Panc1 (cell line): Measurements from ENCODE around the gene BMPR2. TPM values are rescaled to one million over a fixed set of nuclear protein-coding genes. Genes with fewer than 3 reads are reported as not detected.
A peak's percentile ranks its signal among the peaks of the same experiment; 100 is the strongest.

Source experiments
- ATAC-seq: fragments of 200-7000 bp; cut with Tn5 transposase; 2 replicates; pipeline ENCODE4 v1.9.1; 2020; ENCODE audit warnings: mild to moderate bottlenecking, moderate library complexity
- BruUV-seq: library from RNA; stranded (reverse); fragments of 400-500 nt; replicated peaks from 2 replicates; lab custom pipeline; 2021; lab: Mats Ljungman, UMichigan
- CTCF ChIA-PET: fragments of 300-600 bp; sonication (Branson Sonifier 250); formaldehyde crosslinking; loops from one replicate; lab custom pipeline; 2022; ENCODE audit warnings: antibody characterized with exemption; lab: Charles Lee
- POLR2A ChIA-PET: fragments of 300-600 bp; sonication (Branson Sonifier 250); formaldehyde crosslinking; loops from one replicate; lab custom pipeline; 2022; ENCODE audit warnings: antibody characterized with exemption; lab: Charles Lee
- DNase-seq: peaks from one replicate; pipeline ENCODE4 v3.0.0-alpha.2; 2010; ENCODE audit warnings: low read depth, low spot score
- H3K27ac ChIP-seq: 2 replicates; pipeline ENCODE4 v1.5.1; 2011; ENCODE audit warnings: mild to moderate bottlenecking, low read length, inconsistent platforms
- H3K27me3 ChIP-seq: fragments of 200-500 bp; sonication (Bioruptor generic); 2 replicates; pipeline ENCODE4 v1.6.0; 2014; ENCODE audit warnings: low read length, inconsistent platforms; ENCODE audit not compliant: control insufficient read depth, insufficient read depth
- H3K36me3 ChIP-seq: fragments of 200-500 bp; sonication (Bioruptor generic); 2 replicates; pipeline ENCODE4 v1.5.1; 2014; ENCODE audit warnings: inconsistent platforms, mild to moderate bottlenecking, low read length, moderate library complexity; ENCODE audit not compliant: control insufficient read depth, insufficient read depth
- H3K4me1 ChIP-seq: 2 replicates; pipeline ENCODE4 v1.5.1; 2011; ENCODE audit warnings: inconsistent platforms, mild to moderate bottlenecking, low read length, moderate library complexity; ENCODE audit not compliant: control insufficient read depth, insufficient read depth
- H3K4me3 ChIP-seq, 2 experiments: 2 replicates each; pipeline ENCODE4 v1.5.1; 2011 to 2012; ENCODE audit warnings: low read depth in 2 of 2, low read length in 2 of 2, mild to moderate bottlenecking in 2 of 2, inconsistent platforms in 1 of 2, moderate library complexity in 1 of 2
- H3K9me3 ChIP-seq: fragments of 200-500 bp; sonication (Bioruptor generic); 2 replicates; pipeline ENCODE4 v1.5.1; 2014; ENCODE audit warnings: low read depth, mild to moderate bottlenecking, inconsistent platforms, low read length, moderate library complexity; ENCODE audit not compliant: control insufficient read depth, insufficient read depth
- CTCF ChIP-seq: fragments of 450-650 bp; IDR thresholded peaks from 2 replicates; pipeline ENCODE4 v1.5.1; 2017; ENCODE audit warnings: mild to moderate bottlenecking
- POLR2AphosphoS5 ChIP-seq: IDR thresholded peaks from 2 replicates; pipeline ENCODE4 v1.6.1; 2012; ENCODE audit warnings: mild to moderate bottlenecking, low read depth, low read length, moderate library complexity
- REST ChIP-seq, 2 experiments: IDR thresholded peaks; 2 replicates each; pipeline ENCODE4 v1.6.1; 2011 to 2012; ENCODE audit warnings: low read depth in 2 of 2, control low read depth in 1 of 2, low read length in 1 of 2, mild to moderate bottlenecking in 1 of 2, moderate library complexity in 1 of 2; ENCODE audit not compliant: insufficient read depth in 1 of 2
- SIN3A ChIP-seq: IDR thresholded peaks from 2 replicates; pipeline ENCODE4 v1.6.1; 2012; ENCODE audit warnings: low read depth, mild to moderate bottlenecking, low read length, moderate library complexity, borderline replicate concordance; ENCODE audit not compliant: insufficient read depth
- TCF7L2 ChIP-seq: IDR thresholded peaks from 2 replicates; pipeline ENCODE4 v1.6.1; 2011; ENCODE audit warnings: mild to moderate bottlenecking, low read depth, low read length, inconsistent platforms
- in situ Hi-C: cut with HindIII; loops from 2 replicates; pipeline ENCODE4 v1.10.0; 2016; ENCODE audit warnings: low sequenced_read_pairs, low pct_unique_long_range_greater_than_20kb
- intact Hi-C: fragments of 100-400 bp; cut with micrococcal nuclease; formaldehyde crosslinking; loops from one replicate; pipeline ENCODE4 v1.10.0; 2022; ENCODE audit not compliant: unreplicated experiment
- total RNA-seq: library from RNA; stranded (reverse); gene quantifications from one replicate; pipeline ENCODE4 v1.2.1, GENCODE V29; 2021; ENCODE audit not compliant: unreplicated experiment

BMPR2 gene
- total RNA-seq, 1 experiment from 2014 or later: 65.2 TPM

GRCh38 chr2:202378001-202378400 is 1.9 kb downstream of the BMPR2 start:
- intact Hi-C loops: no loop called here
- peaks cover 12% of the 10 kb centered on the region for H3K4me1 ChIP-seq
- TF ChIP-seq CTCF (no peak), SIN3A (no peak), REST (IDR thresholded peaks at IDR 0.05; ENCODE audit: insufficient read depth in 1 of 2, low read depth in 2 of 2, low read length in 1 of 2) (no peak), TCF7L2 (no peak), POLR2AphosphoS5 (no peak)
- ATAC-seq (no peak), DNase-seq (no peak)
- H3K36me3 ChIP-seq: no peaks in the 10 kb centered on the region; the same call in 1 of the 2 replicates
- H3K9me3 ChIP-seq: no peaks in the 10 kb centered on the region
- peak overlapping the region; percentile 81 to 91 for H3K4me3 ChIP-seq
- in situ Hi-C loops: no loop called here
- ChIA-PET CTCF (no interaction called here), POLR2A (no interaction called here)
- no TSS peak for BruUV-seq
- H3K27ac ChIP-seq: peak overlapping the region; percentile 92
- no peaks in the 10 kb centered on the region for H3K27me3 ChIP-seq

GRCh38 chr2:202378662-202379358 is 2.7 kb downstream of the BMPR2 start:
- H3K36me3 ChIP-seq: no peaks in the 10 kb centered on the region; the same call in 1 of the 2 replicates
- H3K4me1 ChIP-seq: peaks cover 6% of the 10 kb centered on the region
- no peaks in the 10 kb centered on the region for H3K9me3 ChIP-seq
- ATAC-seq (no peak), DNase-seq (no peak)
- TF ChIP-seq SIN3A (no peak), POLR2AphosphoS5 (no peak), TCF7L2 (no peak), CTCF (no peak), REST (IDR thresholded peaks at IDR 0.05; ENCODE audit: insufficient read depth in 1 of 2, low read depth in 2 of 2, low read length in 1 of 2) (no peak)
- CTCF ChIA-PET: no interaction called here
- POLR2A ChIA-PET: interaction anchor here (0.6 kb wide), 1 partner anchor 28 kb away, joined by 4 read pairs; no protein-coding TSS in a partner anchor
- no TSS peak for BruUV-seq
- H3K27ac ChIP-seq: peak overlapping the region; percentile 92; the same call in 1 of the 2 replicates
- in situ Hi-C loops (no loop called here), intact Hi-C loops (no loop called here)
- H3K27me3 ChIP-seq: no peaks in the 10 kb centered on the region
- peak overlapping the region; percentile 81 to 91 for H3K4me3 ChIP-seq
